ENCODE results near the gene MTMR1. TPM values are rescaled to one million over a fixed set of nuclear protein-coding genes. Genes with fewer than 3 reads are reported as not detected.

Gene MTMR1
- total and polyA plus RNA-seq, 2 donors from 2014 or later: 6.2 to 24.5 TPM

GRCh38 chrX:150676221-150676620 is 17.0 kb upstream of the MTMR1 start:
- FAIRE-seq: no peak

GRCh38 chrX:150680974-150681373 is 12.2 kb upstream of the MTMR1 start:
- DNase-seq (peak in 2 of 5 donors; percentile 14 to 30), FAIRE-seq (no peak)
- intact Hi-C loops (cut with DNase I): no loop called here

More at GRCh38 chrX:150676221-150676620, 17.0 kb upstream of the MTMR1 start:
- H3K4me1 ChIP-seq (ENCODE audit: control insufficient read depth in 2 of 3, insufficient read depth in 2 of 3, low read depth in 1 of 3, low read length in 3 of 3): no peaks in the 10 kb centered on the region
- no peaks in the 10 kb centered on the region for H3K9me3 ChIP-seq (ENCODE audit: control insufficient read depth in 2 of 3, insufficient read depth in 1 of 3, low read length in 3 of 3)
- DNase-seq: no peak
- no peaks in the 10 kb centered on the region for H3K27me3 ChIP-seq (ENCODE audit: control insufficient read depth, insufficient read depth, low read length)
- intact Hi-C loops (cut with DNase I): no loop called here
- no peak for TF ChIP-seq CTCF (IDR thresholded peaks at IDR 0.05; ENCODE audit: borderline replicate concordance, extremely low read depth, insufficient read depth)
- no peak overlapping the region for H3K9ac ChIP-seq (ENCODE audit: low read length in 3 of 3)
- peaks cover 0 to 2% (median 0%) of the 10 kb centered on the region in 3 donors for H3K36me3 ChIP-seq (ENCODE audit: control insufficient read depth in 2 of 3, insufficient read depth in 3 of 3, low read length in 3 of 3)
- no peak overlapping the region for H3K4me3 ChIP-seq (ENCODE audit: low read length in 3 of 3)
- no peak overlapping the region for H3K27ac ChIP-seq (ENCODE audit: low read depth in 2 of 2, low read length in 2 of 2)

GRCh38 chrX:150683112-150683511 is 10.1 kb upstream of the MTMR1 start:
- Histone ChIP-seq H3K9me3 (ENCODE audit: control insufficient read depth in 2 of 3, insufficient read depth in 1 of 3, low read length in 3 of 3) (no peaks in the 10 kb centered on the region), H3K4me1 (ENCODE audit: control insufficient read depth in 2 of 3, insufficient read depth in 2 of 3, low read depth in 1 of 3, low read length in 3 of 3) (no peaks in the 10 kb centered on the region), H3K27ac (ENCODE audit: low read depth in 2 of 2, low read length in 2 of 2) (no peak overlapping the region), H3K27me3 (ENCODE audit: control insufficient read depth, insufficient read depth, low read length) (no peaks in the 10 kb centered on the region), H3K9ac (ENCODE audit: low read length in 3 of 3) (no peak overlapping the region), H3K36me3 (ENCODE audit: control insufficient read depth in 2 of 3, insufficient read depth in 3 of 3, low read length in 3 of 3) (no peaks in the 10 kb centered on the region), H3K4me3 (ENCODE audit: low read length in 3 of 3) (no peak overlapping the region)
- TF ChIP-seq CTCF (IDR thresholded peaks at IDR 0.05; ENCODE audit: borderline replicate concordance, extremely low read depth, insufficient read depth): no peak
- intact Hi-C loops (cut with DNase I): no loop called here
- DNase-seq (no peak), FAIRE-seq (no peak)

More at GRCh38 chrX:150680974-150681373, 12.2 kb upstream of the MTMR1 start:
- Histone ChIP-seq H3K36me3 (ENCODE audit: control insufficient read depth in 2 of 3, insufficient read depth in 3 of 3, low read length in 3 of 3) (no peaks in the 10 kb centered on the region), H3K9me3 (ENCODE audit: control insufficient read depth in 2 of 3, insufficient read depth in 1 of 3, low read length in 3 of 3) (no peaks in the 10 kb centered on the region), H3K27ac (ENCODE audit: low read depth in 2 of 2, low read length in 2 of 2) (no peak overlapping the region), H3K9ac (ENCODE audit: low read length in 3 of 3) (no peak overlapping the region), H3K4me3 (ENCODE audit: low read length in 3 of 3) (no peak overlapping the region), H3K27me3 (ENCODE audit: control insufficient read depth, insufficient read depth, low read length) (no peaks in the 10 kb centered on the region), H3K4me1 (ENCODE audit: control insufficient read depth in 2 of 3, insufficient read depth in 2 of 3, low read depth in 1 of 3, low read length in 3 of 3) (no peaks in the 10 kb centered on the region)
- peak; percentile 16 for TF ChIP-seq CTCF (IDR thresholded peaks at IDR 0.05; ENCODE audit: borderline replicate concordance, extremely low read depth, insufficient read depth)
